Activated CD4-positive, alpha-beta T cell treated with anti-CD3 and anti-CD28 coated beads, Interleukin-2, amount 50 U/mL, for 24 hours (primary cell): Measurements from ENCODE around the gene BRF1.
"Not testable (repeated sequence)": the region's sequence is repeated elsewhere in the genome, so short reads cannot be mapped to it uniquely, and the experiment has no call there.

Experiments used
- DNase-seq, 2 donors: peaks; one replicate each; pipeline ENCODE4 v3.0.0-alpha.2; 2020; ENCODE audit warnings: low read depth in 1 of 2, low spot score in 1 of 2

BRF1 gene

GRCh38 chr14:105316968-105317510 is 16.2 kb upstream of the BRF1 start:
- no peak for DNase-seq

- DNase-seq: no peak
Observed at GRCh38 chr14:105316577-105316941, 15.8 kb upstream of the BRF1 start.

GRCh38 chr14:105315941-105316576 is 15.3 kb upstream of the BRF1 start:
- no peak for DNase-seq

GRCh38 chr14:105315211-105315721 is 14.5 kb upstream of the BRF1 start:
- no peak for DNase-seq

GRCh38 chr14:105314287-105315200 is 13.7 kb upstream of the BRF1 start, which contains the start of gene PACS2:
PACS2 (plus strand) TSS chr14:105314748; CDS start chr14:105314919, 171 bp downstream.
- DNase-seq: peak; percentile 57 to 60

- no peak for DNase-seq
Observed at GRCh38 chr14:105313381-105314286, 12.8 kb upstream of the BRF1 start.

- DNase-seq: no peak
Observed at GRCh38 chr14:105312973-105313372, 12.2 kb upstream of the BRF1 start.

- DNase-seq: no peak
Observed at GRCh38 chr14:105311838-105312237, 11.0 kb upstream of the BRF1 start.

- DNase-seq: no peak
Observed at GRCh38 chr14:105309371-105309770, 8.6 kb upstream of the BRF1 start.

- DNase-seq: no peak
Observed at GRCh38 chr14:105307052-105307727, 6.4 kb upstream of the BRF1 start.

GRCh38 chr14:105305791-105306190 is 5.0 kb upstream of the BRF1 start:
- DNase-seq: no peak

- no peak for DNase-seq
Observed at GRCh38 chr14:105305345-105305744, 4.5 kb upstream of the BRF1 start.

GRCh38 chr14:105304565-105304964 is 3.8 kb upstream of the BRF1 start:
- DNase-seq: no peak

GRCh38 chr14:105303949-105304348 is 3.1 kb upstream of the BRF1 start:
- no peak for DNase-seq

- not testable (repeated sequence) for DNase-seq
Observed at GRCh38 chr14:105301915-105302249, 1.1 kb upstream of the BRF1 start.

- peak; percentile 97 to 99 for DNase-seq
Observed at GRCh38 chr14:105301103-105301914, 508 bp upstream of the BRF1 start.

- no peak for DNase-seq
Observed at GRCh38 chr14:105299654-105300541, 903 bp downstream of the BRF1 start.

GRCh38 chr14:105297311-105297710 is 3.5 kb downstream of the BRF1 start:
- DNase-seq: not testable (repeated sequence)
